Transverse colon (tissue), 4 donors: ENCODE results near the gene PHLDB2. TPM values are rescaled to one million over a fixed set of nuclear protein-coding genes. Genes with fewer than 3 reads are reported as not detected.

Experiments used
- DNase-seq: peaks from one replicate; pipeline ENCODE4 v3.0.0-alpha.2; 2019
- H3K27ac ChIP-seq, 4 donors: fragments of 200-600 bp; sonication (generic); 2 replicates each; pipeline ENCODE4 v1.5.1; 2016 to 2018; ENCODE audit warnings: inconsistent platforms in 4 of 4
- H3K27me3 ChIP-seq: fragments of 200-600 bp; sonication (generic); 2 replicates; pipeline ENCODE4 v1.5.1; 2017; ENCODE audit warnings: inconsistent platforms
- H3K36me3 ChIP-seq, 4 donors: fragments of 200-600 bp; sonication (generic); 2 replicates each; pipeline ENCODE4 v1.5.1; 2017 to 2019; ENCODE audit warnings: inconsistent platforms in 4 of 4
- H3K4me1 ChIP-seq, 4 donors: fragments of 200-600 bp; sonication (generic); 2 replicates each; pipeline ENCODE4 v1.5.1; 2017 to 2020; ENCODE audit warnings: inconsistent platforms in 4 of 4
- H3K4me3 ChIP-seq, 4 donors: fragments of 200-600 bp; sonication (generic); 1 replicate in 1 of 4; 2 replicates in 3 of 4; pipeline versions ENCODE4 v1.5.1 to v1.6.1; 2017 to 2019; ENCODE audit warnings: inconsistent platforms in 4 of 4
- H3K9me3 ChIP-seq, 2 donors: fragments of 200-600 bp; sonication (generic); 2 replicates each; pipeline ENCODE4 v1.5.1; 2017 to 2019; ENCODE audit warnings: inconsistent platforms in 2 of 2
- CTCF ChIP-seq, 5 experiments: fragments of 200-600 bp in 3 of 5; fragments of 450-650 bp in 2 of 5; sonication (generic) in 3 of 5; IDR thresholded peaks; 1 replicate in 2 of 5; 2 replicates in 3 of 5; pipeline ENCODE4 v1.5.1; 2016 to 2017; ENCODE audit warnings: antibody characterized with exemption in 5 of 5, inconsistent platforms in 3 of 5, mild to moderate bottlenecking in 2 of 5, moderate library complexity in 1 of 5
- EP300 ChIP-seq: sonication (generic); formaldehyde crosslinking; IDR thresholded peaks from one replicate; pipeline ENCODE4 v1.6.1; 2017; ENCODE audit warnings: antibody characterized with exemption, low read depth
- POLR2A ChIP-seq: fragments of 450-650 bp; IDR thresholded peaks from one replicate; pipeline ENCODE4 v1.6.1; 2016; ENCODE audit warnings: antibody characterized with exemption, mild to moderate bottlenecking, moderate library complexity
- POLR2AphosphoS5 ChIP-seq, 3 donors: sonication (generic); formaldehyde crosslinking; IDR thresholded peaks; one replicate each; pipeline ENCODE4 v1.6.1; 2016; ENCODE audit warnings: antibody characterized with exemption in 3 of 3
- WGBS, 2 donors: methylation state at CpG; one replicate each; pipeline ENCODE4 v1.1.5; 2018; ENCODE audit warnings: low coverage in 1 of 2; 5-methylcytosine and 5-hydroxymethylcytosine counted together
- in situ Hi-C, 4 donors: fragments of 200-750 bp; cut with MboI; loops; one replicate each; pipeline versions ENCODE4 v1.15.0 to v1.15.1; 2017; ENCODE audit warnings: low sequenced_read_pairs in 3 of 4, low pct_ligation_motif_present in 1 of 4, low pct_unique_long_range_greater_than_20kb in 1 of 4
- intact Hi-C: fragments of 100-400 bp; cut with DNase I; formaldehyde crosslinking; loops from one replicate; pipeline ENCODE4 v1.15.1; 2023; ENCODE audit warnings: low total_unique reads
- total RNA-seq, 4 donors: library from RNA; depleted of rRNA; stranded (reverse); fragments of >200 nt; gene quantifications; one replicate each; pipeline ENCODE4 v1.1.0, GENCODE V29; 2016

The PHLDB2 gene
- total RNA-seq, 4 donors from 2014 or later, result 20.3 to 43.8 (median 24.5) TPM

GRCh38 chr3:111980716-111981456 is 121.8 kb downstream of the PHLDB2 start:
- TF ChIP-seq POLR2AphosphoS5 (IDR thresholded peaks at IDR 0.05), result no peak
- TF ChIP-seq POLR2A, result no peak
- no peak for TF ChIP-seq EP300
- TF ChIP-seq CTCF (IDR thresholded peaks at IDR 0.05), result no peak
- WGBS, 2 donors, result 77 to 85% methylated on average over 10 of the region's 10 CpGs
- H3K27me3 ChIP-seq, result no peaks in the 10 kb centered on the region
- no peaks in the 10 kb centered on the region for H3K36me3 ChIP-seq
- no peaks in the 10 kb centered on the region for H3K9me3 ChIP-seq
- no peak overlapping the region for H3K4me3 ChIP-seq
- no peak overlapping the region for H3K27ac ChIP-seq
- intact Hi-C loops, result no loop called here
- DNase-seq, result no peak
- peaks cover 0 to 37% (median 15%) of the 10 kb centered on the region in 4 donors for H3K4me1 ChIP-seq
- in situ Hi-C loops, result no loop called here

GRCh38 chr3:111981457-111981763 is 122.3 kb downstream of the PHLDB2 start:
- in situ Hi-C loops (no loop called here), intact Hi-C loops (no loop called here)
- no peak overlapping the region for H3K27ac ChIP-seq
- 35 to 48% methylated on average over 3 of the region's 3 CpGs for WGBS, 2 donors
- no peaks in the 10 kb centered on the region for H3K9me3 ChIP-seq
- peaks cover 0 to 37% (median 15%) of the 10 kb centered on the region in 4 donors for H3K4me1 ChIP-seq
- H3K27me3 ChIP-seq, result no peaks in the 10 kb centered on the region
- peaks cover 0 to 2% (median 0%) of the 10 kb centered on the region in 4 donors for H3K36me3 ChIP-seq
- H3K4me3 ChIP-seq, result no peak overlapping the region
- no peak for DNase-seq
- no peak for TF ChIP-seq CTCF (IDR thresholded peaks at IDR 0.05)
- no peak for TF ChIP-seq POLR2A
- no peak for TF ChIP-seq POLR2AphosphoS5 (IDR thresholded peaks at IDR 0.05)
- no peak for TF ChIP-seq EP300

- Histone ChIP-seq H3K4me1 (peaks cover 0 to 38% (median 11%) of the 10 kb centered on the region in 4 donors), H3K27ac (no peak overlapping the region), H3K4me3 (no peak overlapping the region), H3K36me3 (peaks cover 0 to 21% (median 6%) of the 10 kb centered on the region in 4 donors), H3K9me3 (no peaks in the 10 kb centered on the region), H3K27me3 (no peaks in the 10 kb centered on the region)
- in situ Hi-C loops (no loop called here), intact Hi-C loops (no loop called here)
- DNase-seq, result no peak
- TF ChIP-seq EP300 (no peak), POLR2AphosphoS5 (IDR thresholded peaks at IDR 0.05) (no peak), POLR2A (no peak), CTCF (IDR thresholded peaks at IDR 0.05) (no peak)
- 15 to 35% methylated on average over 2 of the region's 2 CpGs for WGBS, 2 donors
Measured at GRCh38 chr3:111984636-111985298, 125.7 kb downstream of the PHLDB2 start.

- H3K36me3 ChIP-seq, result peaks cover 0 to 33% (median 9%) of the 10 kb centered on the region in 4 donors
- no peak for DNase-seq
- peaks cover 0 to 19% (median 0%) of the 10 kb centered on the region in 4 donors for H3K4me1 ChIP-seq
- no peak overlapping the region for H3K27ac ChIP-seq
- in situ Hi-C loops (no loop called here), intact Hi-C loops (no loop called here)
- H3K4me3 ChIP-seq, result no peak overlapping the region
- no peaks in the 10 kb centered on the region for H3K27me3 ChIP-seq
- no peaks in the 10 kb centered on the region for H3K9me3 ChIP-seq
- 76 to 80% methylated on average over 3 of the region's 3 CpGs for WGBS, 2 donors
- no peak for TF ChIP-seq POLR2A
- TF ChIP-seq POLR2AphosphoS5 (IDR thresholded peaks at IDR 0.05), result no peak
- no peak for TF ChIP-seq EP300
- TF ChIP-seq CTCF (IDR thresholded peaks at IDR 0.05), result no peak
Measured at GRCh38 chr3:111986800-111987199, 127.7 kb downstream of the PHLDB2 start.
